Activated effector memory CD4-positive, alpha-beta T cell treated with anti-CD3 and anti-CD28 coated beads, Interleukin-2, amount 50 U/mL, for 16 hours (primary cell): ENCODE measurements around the gene ERC1.
"Not testable (repeated sequence)": the region's sequence is repeated elsewhere in the genome, so short reads cannot be mapped to it uniquely, and the experiment has no call there.

Source experiments
- DNase-seq: peaks from one replicate; pipeline ENCODE4 v3.0.0-alpha.2; 2020

ERC1 gene

DNA sequence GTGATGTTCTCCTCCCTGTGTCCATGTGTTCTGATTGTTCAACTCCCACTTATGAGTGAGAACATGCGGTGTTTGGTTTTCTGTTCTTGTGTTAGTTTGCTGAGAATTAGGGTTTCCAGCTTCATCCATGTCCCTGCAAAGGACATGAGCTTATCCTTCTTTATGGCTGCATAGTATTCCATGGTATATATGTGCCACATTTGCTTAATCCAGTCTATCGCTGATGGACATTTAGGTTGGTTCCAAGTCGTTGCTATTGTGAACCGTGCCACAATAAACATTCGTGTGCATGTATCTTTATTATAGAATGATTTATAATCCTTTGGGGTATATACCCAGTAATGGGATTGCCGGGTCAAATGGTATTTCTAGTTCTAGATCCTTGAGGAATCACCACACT lies 264.1 kb downstream of the ERC1 start:
- not testable (repeated sequence) for DNase-seq

DNA sequence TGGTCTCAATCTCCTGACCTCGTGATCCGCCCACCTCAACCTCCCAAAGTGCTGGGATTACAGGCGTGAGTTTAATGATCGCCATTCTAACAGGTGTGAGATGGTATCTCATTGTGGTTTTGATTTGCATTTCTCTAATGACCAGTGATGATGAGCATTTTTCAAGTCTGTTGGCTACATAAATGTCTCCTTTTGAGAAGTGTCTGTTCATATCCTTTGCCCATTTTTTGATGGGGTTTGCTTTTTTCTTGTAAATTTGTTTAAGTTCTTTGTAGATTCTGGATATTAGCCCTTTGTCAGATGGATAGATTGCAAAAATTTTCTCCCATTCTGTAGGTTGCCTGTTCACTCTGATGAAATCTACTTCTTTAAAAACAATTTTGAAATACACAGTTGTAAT lies 264.8 kb downstream of the ERC1 start:
- not testable (repeated sequence) for DNase-seq

DNA sequence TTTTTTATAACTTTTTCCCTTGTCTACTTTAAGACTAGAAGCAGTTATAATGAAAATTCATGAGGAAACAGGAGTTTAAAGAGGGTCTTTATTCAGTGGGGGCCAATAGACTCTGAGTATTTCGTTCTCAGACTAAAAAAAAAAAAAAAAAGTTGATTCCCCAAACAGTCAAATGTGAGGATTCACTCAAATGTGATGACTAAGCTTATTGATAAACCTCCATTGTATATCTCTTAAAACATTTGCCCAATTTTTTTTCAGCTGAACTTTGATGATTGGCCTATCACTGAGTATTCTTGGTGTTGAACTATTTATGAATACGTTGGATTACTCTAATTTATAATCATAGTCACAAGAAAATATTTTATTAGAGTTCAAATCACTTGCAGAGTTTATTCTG lies 265.3 kb downstream of the ERC1 start:
- DNase-seq: no peak

DNA sequence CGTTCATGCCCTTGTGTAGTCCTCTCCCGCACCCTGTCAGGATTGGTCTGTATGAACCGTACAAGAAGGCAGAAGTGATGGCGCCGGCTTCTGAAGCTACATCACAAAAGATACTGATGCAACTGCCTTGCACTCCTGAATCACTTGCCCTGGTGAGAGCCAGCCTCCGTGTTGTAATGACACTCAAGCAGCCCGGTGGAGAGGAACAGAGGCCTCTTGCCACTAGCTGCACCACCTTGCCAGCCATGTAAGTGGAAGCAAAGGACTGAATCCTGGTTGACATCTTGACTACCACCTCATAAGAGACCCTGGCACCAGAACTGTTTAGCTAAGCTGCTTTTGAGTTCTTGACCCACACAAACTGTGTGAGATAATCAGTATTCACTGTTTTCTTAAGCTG lies 266.0 kb downstream of the ERC1 start:
- no peak for DNase-seq

DNA sequence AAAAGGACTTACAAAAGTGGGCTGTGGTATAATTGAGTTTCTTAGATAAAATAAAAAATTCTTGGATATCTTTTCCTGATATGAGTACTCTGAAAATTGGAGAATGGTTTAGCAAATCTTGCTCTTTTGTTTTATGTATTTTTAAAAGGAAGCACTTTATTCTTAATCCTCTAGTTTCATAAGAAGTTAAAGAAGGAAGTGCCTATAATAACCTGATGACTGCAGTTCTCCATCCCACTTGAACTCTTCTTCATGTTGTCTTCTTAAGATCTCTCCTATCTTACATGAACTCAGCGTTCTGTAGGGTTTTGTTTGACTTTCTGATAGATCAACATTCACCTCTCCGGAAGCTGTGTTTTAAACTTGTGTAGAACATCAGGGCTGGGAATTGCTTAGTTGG lies 271.0 kb downstream of the ERC1 start:
- DNase-seq: no peak

DNA sequence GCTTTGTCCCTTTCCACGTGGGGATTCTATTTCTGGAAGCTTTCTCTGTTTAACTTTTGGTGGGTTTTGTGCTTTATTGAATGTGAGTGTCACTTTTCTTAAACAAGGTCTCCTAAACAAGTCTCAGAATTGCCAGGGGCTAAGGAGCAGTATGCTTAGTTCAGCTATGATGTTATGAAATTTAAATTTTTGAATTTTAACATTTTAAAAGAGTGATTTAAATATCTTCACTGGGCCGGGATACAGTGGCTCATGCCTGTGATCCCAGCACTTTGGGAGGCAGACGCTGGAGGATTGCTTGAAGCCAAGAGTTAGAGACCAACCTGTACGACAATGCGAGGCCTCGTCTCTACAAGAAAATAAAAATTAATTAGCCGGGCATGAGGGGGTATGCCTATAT lies 276.2 kb downstream of the ERC1 start:
- DNase-seq: no peak

DNA sequence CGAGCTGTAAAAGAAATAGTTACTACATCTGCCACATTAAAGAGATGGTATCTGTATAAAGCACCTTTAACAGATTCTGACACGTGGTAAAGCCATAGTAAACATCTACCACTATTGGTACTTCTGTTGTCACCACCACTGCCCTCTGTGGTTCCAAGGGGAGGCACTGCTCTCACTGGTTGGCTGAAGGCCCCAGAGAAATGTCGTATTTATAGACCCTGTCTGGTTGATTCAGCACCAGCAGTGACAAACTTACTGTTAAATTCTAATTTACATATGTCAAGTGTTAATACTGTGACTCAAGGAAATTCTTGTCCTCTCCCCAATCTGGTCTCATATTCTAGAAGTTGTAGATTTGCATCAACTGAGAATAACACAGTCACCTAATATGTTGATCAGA lies 281.1 kb downstream of the ERC1 start:
- DNase-seq: no peak

DNA sequence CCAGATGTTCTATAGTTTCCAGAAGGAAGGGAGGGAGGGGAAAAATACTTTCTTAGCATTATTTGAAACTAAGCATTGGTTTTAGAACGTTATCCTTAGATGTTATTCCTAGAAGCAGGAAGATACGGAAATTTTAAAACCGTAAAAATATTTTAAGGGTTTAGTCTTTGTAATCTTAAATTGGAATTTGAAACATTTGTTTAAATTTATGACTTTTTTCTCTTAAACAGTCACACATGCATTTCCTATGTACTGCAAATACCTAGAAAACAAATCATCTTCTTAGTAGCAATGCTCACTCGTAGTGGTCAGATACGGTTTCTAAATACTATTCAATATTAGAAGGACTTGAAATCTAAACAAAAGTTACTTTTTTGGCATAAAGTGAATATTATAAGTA lies 282.0 kb downstream of the ERC1 start:
- no peak for DNase-seq

DNA sequence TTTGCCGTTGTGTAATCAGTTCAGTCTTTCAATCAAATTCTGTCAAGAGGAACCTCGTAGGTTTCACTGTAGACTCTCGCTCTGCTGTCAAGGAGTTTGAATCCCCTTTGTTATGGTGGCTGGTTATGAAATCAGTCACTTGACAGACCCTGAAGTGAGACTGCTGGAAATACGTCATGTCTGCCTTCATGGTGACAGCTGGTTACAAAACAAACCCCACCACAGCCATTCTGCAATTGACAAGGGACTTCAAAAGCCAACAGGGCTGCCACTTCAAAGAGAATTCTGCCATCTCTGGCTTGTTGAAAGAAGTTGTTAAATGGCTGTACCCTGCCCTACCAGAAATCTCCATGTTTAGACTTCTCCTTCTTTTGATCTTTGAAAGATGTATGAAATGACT lies 286.9 kb downstream of the ERC1 start:
- no peak for DNase-seq

DNA sequence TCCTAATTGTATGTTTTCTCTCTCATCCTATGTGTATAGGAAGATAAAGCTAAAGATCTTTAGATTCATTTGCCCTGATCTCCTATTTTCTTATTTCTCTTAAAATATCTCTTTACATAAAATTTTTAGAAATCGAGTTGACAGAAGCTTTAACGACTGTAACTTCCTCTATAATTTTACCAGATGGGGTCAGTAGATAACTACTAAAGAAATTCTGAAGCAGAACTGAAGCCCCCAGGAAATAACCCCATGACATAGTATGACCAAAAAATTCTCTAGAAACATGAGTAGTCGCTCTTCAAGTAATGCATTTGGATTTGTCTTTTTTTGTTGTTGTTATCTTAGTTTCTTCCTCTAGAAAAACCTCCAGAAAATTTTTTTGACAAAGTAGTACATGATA lies 288.0 kb downstream of the ERC1 start:
- DNase-seq: no peak

DNA sequence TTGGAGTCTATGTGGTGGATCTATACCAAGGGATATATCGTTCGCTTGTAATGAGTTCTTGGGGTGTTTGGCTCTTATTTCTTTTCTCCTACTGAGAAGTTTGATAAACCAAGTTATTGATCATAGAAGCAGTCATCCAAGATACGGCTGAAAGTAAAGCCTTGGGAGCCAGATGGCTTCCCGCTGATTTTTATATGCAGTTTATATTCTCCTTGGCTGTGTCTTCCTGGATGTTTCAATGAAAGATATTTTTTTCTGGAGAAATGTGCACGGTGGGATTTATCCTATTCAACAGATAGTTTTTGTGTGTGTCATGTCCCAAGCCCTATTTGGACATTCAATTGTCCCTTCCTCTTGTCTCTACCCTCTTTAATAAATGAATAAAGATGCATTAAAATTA lies 289.0 kb downstream of the ERC1 start:
- DNase-seq: no peak

DNA sequence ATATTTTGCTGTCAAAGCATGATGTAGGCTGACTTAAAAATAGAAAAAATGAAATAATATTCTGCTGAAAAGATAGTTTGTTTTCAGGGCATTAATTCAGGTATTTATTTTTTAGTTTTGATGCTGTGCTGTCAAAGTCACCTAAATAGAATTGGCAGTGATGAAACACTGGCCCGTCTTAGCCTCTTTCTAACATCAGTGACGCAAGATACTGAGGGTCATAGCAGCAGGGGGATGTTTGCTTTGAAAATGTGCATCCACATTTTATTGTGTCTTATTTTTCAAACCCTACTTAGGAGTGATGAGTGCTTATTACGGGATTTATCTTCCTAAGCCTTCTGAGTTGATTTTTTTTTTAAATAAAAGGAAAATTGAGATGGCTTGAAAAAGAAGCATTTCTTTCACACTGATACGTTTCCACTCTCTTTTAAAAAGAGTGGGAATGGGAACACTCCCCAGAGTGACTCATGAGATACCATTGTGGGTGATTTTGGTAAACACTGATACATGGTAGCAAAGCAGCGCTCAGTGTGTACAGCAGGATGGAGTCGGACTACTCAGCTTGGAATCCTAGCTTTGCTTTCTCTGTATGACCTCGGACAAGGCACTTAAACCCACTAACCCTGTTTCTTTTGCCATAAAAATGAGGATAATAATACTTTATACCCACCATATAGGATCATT lies 290.8 kb downstream of the ERC1 start:
- DNase-seq: no peak

DNA sequence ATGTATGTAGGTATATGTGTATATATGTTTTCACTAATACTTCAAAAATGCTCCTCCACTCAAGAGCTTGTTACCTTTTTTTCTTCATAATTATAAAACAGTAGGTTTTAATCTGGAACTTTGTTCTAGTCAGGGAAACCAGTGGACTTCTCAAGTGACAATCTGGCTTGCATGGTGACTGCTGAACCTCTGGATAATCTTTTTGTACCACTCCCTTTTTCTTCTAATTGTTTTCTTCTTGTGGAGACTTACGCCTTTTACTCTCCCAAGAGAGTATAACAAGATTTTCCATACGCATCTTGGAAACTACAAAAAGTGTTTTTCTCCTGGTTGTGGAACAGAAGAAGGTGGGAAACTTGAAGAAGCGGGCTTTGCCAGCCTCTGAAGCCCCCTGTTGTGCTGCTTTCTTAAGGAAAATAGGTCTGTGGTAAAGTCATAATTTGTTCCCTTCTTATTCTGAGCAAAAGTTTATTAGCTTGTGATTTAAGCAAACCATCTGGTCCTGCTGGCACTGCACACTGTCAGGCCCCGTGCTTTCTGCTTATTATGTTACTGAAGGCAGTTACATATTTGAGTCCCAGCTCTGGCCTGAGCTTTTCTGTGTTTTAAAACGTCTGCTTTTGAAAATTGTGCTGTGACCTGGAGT lies 291.8 kb downstream of the ERC1 start:
- DNase-seq: no peak

DNA sequence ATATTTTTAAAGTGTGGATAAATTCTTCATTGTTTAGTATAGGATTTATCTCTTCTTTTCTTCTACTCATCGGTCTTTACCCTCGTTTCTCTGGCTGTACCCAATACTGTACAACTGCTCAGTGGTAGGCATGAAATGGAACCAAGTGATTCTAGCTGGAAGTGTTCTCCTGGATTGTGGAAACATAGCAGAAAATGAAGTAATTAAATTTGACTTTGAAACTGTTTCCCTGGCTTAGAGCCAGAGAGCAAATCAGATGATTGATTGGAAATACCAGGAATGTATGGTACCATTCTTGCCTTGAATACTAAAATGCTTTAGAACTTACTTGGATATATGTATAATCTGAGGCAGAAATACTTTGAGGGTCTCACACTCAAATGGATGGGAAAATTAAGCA lies 292.3 kb downstream of the ERC1 start:
- no peak for DNase-seq

DNA sequence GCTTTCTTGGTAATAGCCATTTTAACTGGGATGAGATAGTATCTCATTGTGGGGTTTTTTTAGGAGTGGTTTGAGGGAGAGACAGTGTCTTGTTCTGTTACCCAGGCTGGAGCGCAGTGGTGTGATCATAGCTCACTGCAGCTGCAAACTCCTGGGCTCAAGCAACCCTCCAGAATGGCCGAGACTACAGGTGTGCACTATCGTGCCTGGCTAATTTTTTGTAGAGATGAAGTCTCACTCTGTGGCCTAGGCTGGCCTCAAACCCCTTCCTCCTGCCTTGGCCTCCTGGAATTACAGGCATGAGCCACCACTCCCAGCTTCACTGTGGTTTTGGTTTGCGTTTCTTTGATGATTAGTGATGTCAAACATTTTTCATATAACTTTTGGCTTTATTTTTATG lies 293.6 kb downstream of the ERC1 start:
- DNase-seq: no peak

DNA sequence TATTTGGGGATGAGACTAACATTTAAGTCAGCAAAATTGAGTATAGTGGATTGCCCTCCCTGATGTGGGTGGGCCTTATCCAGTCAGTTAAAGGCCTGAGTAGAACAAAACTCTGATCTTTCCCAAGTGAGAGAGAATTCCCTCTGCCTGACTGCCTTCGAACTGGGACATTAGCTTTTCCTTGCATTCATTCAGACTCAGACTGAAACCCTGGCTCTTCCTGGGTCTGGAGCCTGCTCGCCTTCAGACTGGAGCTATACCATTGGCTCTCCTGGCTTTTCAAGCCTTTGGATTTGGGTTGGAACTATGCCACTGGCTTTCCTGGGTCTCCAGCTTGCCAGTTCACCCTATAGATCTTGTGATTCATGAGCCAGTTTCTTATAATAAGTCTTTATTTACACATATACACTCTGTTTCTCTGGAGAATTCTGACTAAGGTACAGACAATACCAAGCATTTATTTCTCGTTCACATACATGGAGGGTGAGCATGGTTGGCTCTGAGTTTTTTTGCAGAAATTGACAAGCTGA lies 296.5 kb downstream of the ERC1 start:
- no peak for DNase-seq

DNA sequence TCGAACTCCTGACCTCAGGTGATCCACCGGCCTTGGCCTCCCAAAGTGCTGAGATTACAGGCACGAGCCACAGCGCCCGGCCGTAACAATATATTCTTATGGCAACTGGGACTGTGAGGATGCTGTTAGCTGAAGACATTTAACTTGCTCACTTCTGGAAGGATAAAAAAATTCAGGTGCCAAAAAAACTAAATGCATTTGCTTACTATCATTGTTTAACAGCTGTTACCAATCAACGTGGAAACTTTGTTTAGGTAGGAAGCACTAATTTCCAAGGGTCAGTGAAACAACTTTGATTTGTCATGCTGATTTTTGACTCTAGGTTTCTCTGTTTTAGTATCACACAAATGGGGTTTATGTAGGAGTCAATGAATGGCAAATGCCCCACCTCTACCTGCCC lies 297.3 kb downstream of the ERC1 start:
- no peak for DNase-seq

DNA sequence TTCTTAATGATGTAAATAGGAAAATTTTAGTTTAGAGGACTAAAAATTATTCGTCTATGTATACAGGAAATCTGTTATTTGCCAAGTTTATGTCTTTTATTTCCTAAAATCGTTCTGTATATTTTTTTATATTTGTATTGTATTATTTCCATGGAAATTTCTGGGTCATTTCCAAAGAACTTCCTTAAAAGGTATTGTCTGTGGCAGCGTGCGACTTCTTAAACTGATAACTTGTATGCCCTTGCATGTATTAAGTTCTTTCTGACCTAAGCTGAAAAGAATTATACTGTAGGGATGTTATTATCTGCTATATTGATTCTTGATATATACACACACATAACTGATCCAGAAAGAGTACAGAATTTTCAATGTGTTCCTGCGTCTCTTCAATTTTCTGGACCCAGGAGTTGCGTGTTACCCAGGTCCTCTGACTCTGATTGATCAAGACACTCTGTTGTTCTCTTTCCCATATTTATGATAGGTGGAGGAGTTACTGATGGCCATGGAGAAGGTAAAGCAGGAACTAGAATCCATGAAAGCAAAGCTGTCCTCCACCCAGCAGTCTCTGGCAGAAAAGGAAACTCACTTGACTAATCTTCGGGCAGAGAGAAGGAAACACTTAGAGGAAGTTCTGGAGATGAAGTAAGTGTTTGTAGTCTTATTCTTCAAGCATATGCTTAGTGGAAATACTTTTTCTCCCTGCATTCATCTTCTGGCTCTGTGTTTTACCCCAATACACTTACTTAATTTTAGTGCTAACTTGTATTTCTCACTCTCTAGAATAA lies 298.5 kb downstream of the ERC1 start:
- no peak for DNase-seq

DNA sequence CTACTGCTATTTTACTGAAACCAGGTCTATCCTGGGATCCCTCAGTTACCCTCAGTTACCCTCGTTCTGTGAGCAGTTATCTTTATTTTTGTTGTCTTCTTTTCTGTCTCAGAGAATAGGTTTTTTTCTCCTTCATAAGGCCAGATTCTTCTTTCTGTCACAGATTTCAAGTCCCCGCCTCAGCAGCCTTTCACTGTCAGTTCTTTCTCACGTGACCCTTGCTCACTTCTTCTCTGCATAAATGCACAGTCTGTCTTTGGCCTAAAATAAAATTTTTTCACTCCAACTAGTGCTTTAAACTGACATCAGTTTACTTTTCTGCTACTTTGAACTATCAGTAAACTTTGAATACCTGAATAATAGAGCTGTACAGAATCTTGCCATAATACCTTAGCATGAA lies 299.7 kb downstream of the ERC1 start:
- no peak for DNase-seq

DNA sequence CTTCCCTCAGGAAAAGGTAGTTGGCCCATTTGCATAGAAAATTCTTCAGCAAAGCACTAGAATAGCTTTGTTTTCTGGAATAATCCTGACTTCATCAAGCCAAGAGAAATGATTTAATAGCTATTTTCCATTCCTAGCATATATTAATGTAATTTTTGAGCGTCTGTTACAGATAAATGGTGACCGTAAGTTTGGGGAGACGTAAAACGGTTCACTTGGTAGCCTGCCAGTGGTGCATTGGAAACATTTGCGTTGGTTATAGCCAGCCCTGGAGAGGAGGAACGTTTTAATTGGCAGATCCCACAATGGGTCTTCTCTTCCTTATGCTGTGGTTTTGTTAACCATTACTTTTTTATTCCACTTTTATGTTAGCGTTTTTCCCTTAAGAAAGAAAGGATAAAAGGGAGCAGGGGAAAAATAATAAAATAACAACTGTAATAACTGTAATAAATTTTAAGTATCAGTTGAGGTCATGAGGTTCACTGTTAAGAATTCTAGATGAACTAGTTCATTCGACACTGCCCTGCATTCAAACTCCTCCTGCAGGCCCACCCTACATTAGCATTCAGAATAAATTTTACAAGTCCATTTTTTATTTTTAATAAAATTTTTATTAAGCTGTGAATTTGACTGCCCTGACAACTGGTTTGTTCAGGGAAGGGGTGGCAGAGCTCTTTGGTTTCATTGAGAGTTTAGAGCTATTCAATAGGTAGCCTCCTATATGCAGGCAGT lies 300.7 kb downstream of the ERC1 start:
- no peak for DNase-seq

DNA sequence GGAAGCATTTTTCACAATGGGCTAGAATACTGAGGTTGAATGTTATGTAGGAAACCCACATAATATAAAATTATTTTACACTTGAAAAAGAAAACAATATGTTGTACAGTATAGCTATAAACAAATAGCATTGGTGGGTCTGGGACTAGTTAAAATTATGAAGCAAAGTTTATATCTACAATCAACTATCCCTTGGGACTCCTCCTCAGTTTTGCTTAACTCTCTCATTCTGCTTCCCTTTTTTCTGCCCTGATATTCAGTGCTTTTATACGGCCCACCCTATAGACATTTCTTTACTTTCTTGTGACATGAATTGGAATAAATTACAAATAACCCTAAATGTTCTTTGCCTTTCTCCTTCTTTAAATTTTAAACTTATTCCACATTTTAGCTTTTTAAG lies 302.9 kb downstream of the ERC1 start:
- no peak for DNase-seq

DNA sequence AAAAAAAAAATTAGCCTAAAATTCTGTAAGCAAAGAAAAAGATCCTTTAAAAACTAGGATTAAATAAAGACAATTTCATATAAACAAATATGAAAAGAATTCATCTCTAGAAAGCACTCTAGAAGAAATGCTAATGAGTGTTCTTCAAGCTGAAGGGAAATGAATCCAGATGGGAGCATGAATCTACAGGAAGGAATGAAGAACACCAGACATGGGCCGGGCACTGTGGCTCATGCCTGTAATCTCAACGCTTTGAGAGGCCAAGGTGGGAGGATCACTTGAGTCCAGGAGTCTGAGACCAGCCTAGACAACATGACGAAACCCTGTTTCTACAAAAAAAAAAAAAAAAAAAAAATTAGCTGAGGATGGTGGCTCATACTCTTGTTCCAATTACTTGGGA lies 306.2 kb downstream of the ERC1 start:
- DNase-seq: no peak

DNA sequence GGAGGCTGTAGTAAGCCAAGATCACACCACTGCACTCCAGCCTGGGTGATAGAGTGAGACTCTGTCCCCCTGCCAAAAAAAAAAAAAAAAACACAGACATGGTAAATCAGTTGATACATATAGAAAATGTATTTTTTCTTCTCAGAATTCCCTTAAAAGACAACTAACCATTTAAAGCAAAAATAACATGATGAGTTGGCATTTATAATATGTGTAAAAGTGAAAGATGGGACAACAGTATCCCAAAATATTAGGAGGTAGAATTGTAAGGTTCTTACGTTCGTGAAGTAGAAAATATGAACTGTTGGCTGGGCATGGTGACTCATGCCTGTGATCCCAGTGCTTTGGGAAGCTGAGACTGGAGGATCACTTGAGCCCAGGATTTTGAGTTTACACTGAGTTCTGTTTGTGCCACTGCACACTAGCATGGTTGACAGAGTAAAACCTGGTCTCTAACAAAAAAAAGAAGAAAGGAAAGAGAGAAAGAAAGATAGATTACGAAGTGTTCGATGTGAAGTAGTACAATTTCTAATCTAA lies 306.7 kb downstream of the ERC1 start:
- no peak for DNase-seq
